H9 (cell line): Measurements from ENCODE around the gene ATP5PO. TPM values are rescaled to one million over a fixed set of nuclear protein-coding genes. Genes with fewer than 3 reads are reported as not detected.

Source experiments
- DNase-seq: peaks from one replicate; pipeline ENCODE4 v3.0.0-alpha.2; 2017
- H2AFZ ChIP-seq: one replicate; pipeline ENCODE4 v1.6.1; 2013; ENCODE audit warnings: mild to moderate bottlenecking, low read length, control low read depth, moderate library complexity
- H2AK5ac ChIP-seq: 2 replicates; pipeline ENCODE4 v1.6.1; 2013; ENCODE audit warnings: low read length, control low read depth, mixed read lengths; ENCODE audit not compliant: insufficient read length
- H2BK120ac ChIP-seq: one replicate; pipeline ENCODE4 v1.6.1; 2013; ENCODE audit warnings: low read depth, mild to moderate bottlenecking, low read length, control low read depth, inconsistent platforms; ENCODE audit not compliant: poor library complexity, severe bottlenecking
- H2BK12ac ChIP-seq: 2 replicates; pipeline ENCODE4 v1.6.1; 2013; ENCODE audit warnings: low read length, control low read depth, mixed read lengths, low read depth; ENCODE audit not compliant: insufficient read length
- H2BK15ac ChIP-seq: 2 replicates; pipeline ENCODE4 v1.6.1; 2013; ENCODE audit warnings: low read depth, low read length, control low read depth
- H2BK20ac ChIP-seq: one replicate; pipeline ENCODE4 v1.6.1; 2013; ENCODE audit warnings: low read depth, mild to moderate bottlenecking, low read length, control low read depth, inconsistent platforms; ENCODE audit not compliant: poor library complexity, severe bottlenecking
- H2BK5ac ChIP-seq: 2 replicates; pipeline ENCODE4 v1.6.1; 2013; ENCODE audit warnings: low read length, control low read depth, mixed read lengths; ENCODE audit not compliant: insufficient read length
- H3K14ac ChIP-seq: 2 replicates; pipeline ENCODE4 v1.6.1; 2013; ENCODE audit warnings: low read length, control low read depth; ENCODE audit not compliant: insufficient read depth
- H3K18ac ChIP-seq: 2 replicates; pipeline ENCODE4 v1.6.1; 2013; ENCODE audit warnings: low read depth, mild to moderate bottlenecking, mixed read lengths, low read length, control low read depth; ENCODE audit not compliant: insufficient read length
- H3K23ac ChIP-seq: 2 replicates; pipeline ENCODE4 v1.6.1; 2013; ENCODE audit warnings: low read length, control low read depth, mixed read lengths, low read depth; ENCODE audit not compliant: insufficient read length
- H3K23me2 ChIP-seq: 2 replicates; pipeline ENCODE4 v1.6.1; 2013; ENCODE audit warnings: low read depth, mild to moderate bottlenecking, mixed read lengths, low read length, control low read depth; ENCODE audit not compliant: insufficient read length, poor library complexity, severe bottlenecking
- H3K27ac ChIP-seq: 2 replicates; pipeline ENCODE4 v1.5.1; 2013; ENCODE audit warnings: low read length, control low read depth, mixed read lengths, low read depth; ENCODE audit not compliant: insufficient read length
- H3K27me3 ChIP-seq: 2 replicates; pipeline ENCODE4 v1.6.1; 2013; ENCODE audit warnings: low read length, control low read depth, inconsistent platforms; ENCODE audit not compliant: insufficient read depth
- H3K4ac ChIP-seq: 2 replicates; pipeline ENCODE4 v1.6.1; 2013; ENCODE audit warnings: low read depth, mild to moderate bottlenecking, control low read depth, inconsistent platforms, low read length, moderate library complexity
- H3K4me1 ChIP-seq: 2 replicates; pipeline ENCODE4 v1.6.1; 2013; ENCODE audit warnings: low read length, control low read depth, inconsistent platforms; ENCODE audit not compliant: insufficient read depth
- H3K4me2 ChIP-seq: 2 replicates; pipeline ENCODE4 v1.6.1; 2013; ENCODE audit warnings: low read length, control low read depth, mixed read lengths; ENCODE audit not compliant: insufficient read length, insufficient read depth
- H3K56ac ChIP-seq: 2 replicates; pipeline ENCODE4 v1.6.1; 2013; ENCODE audit warnings: low read depth, mild to moderate bottlenecking, mixed read lengths, low read length, control low read depth; ENCODE audit not compliant: insufficient read length
- H3K79me1 ChIP-seq: 2 replicates; pipeline ENCODE4 v1.6.1; 2013; ENCODE audit warnings: low read depth, mild to moderate bottlenecking, moderate library complexity, low read length, control low read depth, inconsistent platforms; ENCODE audit not compliant: insufficient read depth, poor library complexity, severe bottlenecking
- H3K79me2 ChIP-seq: 2 replicates; pipeline ENCODE4 v1.6.1; 2013; ENCODE audit warnings: low read length, control low read depth, inconsistent platforms; ENCODE audit not compliant: insufficient read depth
- H3K9ac ChIP-seq: 2 replicates; pipeline ENCODE4 v1.6.1; 2013; ENCODE audit warnings: low read length, control low read depth, mixed read lengths; ENCODE audit not compliant: insufficient read length; ENCODE audit errors: extremely low read depth
- H3K9me3 ChIP-seq: one replicate; pipeline ENCODE4 v1.6.1; 2013; ENCODE audit warnings: low read depth, low read length, inconsistent platforms; ENCODE audit not compliant: control insufficient read depth
- H3T11ph ChIP-seq: one replicate; pipeline ENCODE4 v1.6.1; 2013; ENCODE audit warnings: mild to moderate bottlenecking, low read length, control low read depth, inconsistent platforms
- H4K20me1 ChIP-seq: one replicate; pipeline ENCODE4 v1.6.1; 2013; ENCODE audit not compliant: control insufficient read depth, insufficient read length, insufficient read depth
- H4K5ac ChIP-seq: 2 replicates; pipeline ENCODE4 v1.6.1; 2013; ENCODE audit warnings: low read depth, mild to moderate bottlenecking, mixed read lengths, low read length, control low read depth; ENCODE audit not compliant: insufficient read length
- H4K8ac ChIP-seq: replicated peaks from 2 replicates; pipeline ENCODE4 v1.6.1; 2013; ENCODE audit warnings: low read length, control low read depth, mixed read lengths, low read depth; ENCODE audit not compliant: insufficient read length
- H4K91ac ChIP-seq: 2 replicates; pipeline ENCODE4 v1.6.1; 2013; ENCODE audit warnings: low read depth, mild to moderate bottlenecking, moderate library complexity, mixed read lengths, low read length, control low read depth; ENCODE audit not compliant: insufficient read length
- H3K27ac Mint-ChIP-seq, 3 experiments: 2 replicates in 2 of 3; 3 replicates in 1 of 3; pipeline ENCODE4 v1.8.0; 2020 to 2021; ENCODE audit warnings: mixed read lengths in 3 of 3, mild to moderate bottlenecking in 1 of 3, moderate library complexity in 1 of 3
- H3K27me3 Mint-ChIP-seq: 2 replicates; pipeline ENCODE4 v1.8.0; 2021; ENCODE audit warnings: low read depth, mild to moderate bottlenecking, moderate library complexity, mixed read lengths
- H3K36me3 Mint-ChIP-seq, 3 experiments: 2 replicates in 2 of 3; 3 replicates in 1 of 3; pipeline ENCODE4 v1.8.0; 2020 to 2021; ENCODE audit warnings: low read depth in 3 of 3, mixed read lengths in 3 of 3; ENCODE audit not compliant: insufficient read depth in 1 of 3
- H3K4me1 Mint-ChIP-seq, 2 experiments: 2 replicates each; pipeline ENCODE4 v1.8.0; 2020; ENCODE audit warnings: mixed read lengths in 2 of 2
- H3K4me3 Mint-ChIP-seq, 2 experiments: 2 replicates in 1 of 2; 3 replicates in 1 of 2; pipeline ENCODE4 v1.8.0; 2020 to 2021; ENCODE audit warnings: mild to moderate bottlenecking in 2 of 2, mixed read lengths in 2 of 2, moderate library complexity in 1 of 2
- H3K9me3 Mint-ChIP-seq, 2 experiments: 2 replicates in 1 of 2; 3 replicates in 1 of 2; pipeline ENCODE4 v1.8.0; 2020; ENCODE audit warnings: mild to moderate bottlenecking in 2 of 2, mixed read lengths in 2 of 2, moderate library complexity in 1 of 2
- CTCF ChIP-seq: fragments of 200-600 bp; sonication (generic); conservative IDR thresholded peaks from 3 replicates; pipeline ENCODE4 v1.8.0; 2021; ENCODE audit warnings: antibody characterized with exemption, mild to moderate bottlenecking
- WGBS: extraction: QIAGEN DNeasy Blood & Tissue Kit; methylation state at CpG from one replicate; pipeline ENCODE4 v1.1.7; 2013; ENCODE audit warnings: missing lambda C conversion rate, low lambda C conversion rate, mixed read lengths; ENCODE audit not compliant: insufficient read length; ENCODE audit errors: extremely low coverage; 5-methylcytosine and 5-hydroxymethylcytosine counted together
- total RNA-seq: library from RNA; stranded (reverse); gene quantifications from 2 replicates; pipeline ENCODE4 v1.2.1, GENCODE V29; 2021

The ATP5PO gene
- total RNA-seq, 1 experiment from 2014 or later = 275 TPM

- Histone ChIP-seq H2BK5ac (no peak overlapping the region), H3K79me2 (no peaks in the 10 kb centered on the region), H3K18ac (no peak overlapping the region), H3K23ac (no peak overlapping the region), H3K27ac (no peak overlapping the region), H3K14ac (no peak overlapping the region), H4K20me1 (peaks cover 3% of the 10 kb centered on the region), H2AK5ac (no peak overlapping the region), H4K91ac (no peak overlapping the region), H2BK12ac (no peak overlapping the region), H2AFZ (no peak overlapping the region), H3K9ac (no peak overlapping the region), H3T11ph (no peak overlapping the region), H2BK15ac (no peak overlapping the region), H2BK20ac (no peak overlapping the region), H3K23me2 (no peaks in the 10 kb centered on the region), H4K8ac (no peak overlapping the region), H3K4me2 (no peak overlapping the region), H3K56ac (no peak overlapping the region), H4K5ac (no peak overlapping the region), H3K4me1 (no peaks in the 10 kb centered on the region), H3K4ac (no peak overlapping the region), H3K79me1 (no peaks in the 10 kb centered on the region), H3K27me3 (no peaks in the 10 kb centered on the region), H2BK120ac (no peak overlapping the region), H3K9me3 (no peaks in the 10 kb centered on the region)
- no peak for TF ChIP-seq CTCF
- no peak for DNase-seq
- Mint-ChIP-seq H3K27ac (no peak overlapping the region), H3K9me3 (no peaks in the 10 kb centered on the region), H3K27me3 (peaks cover 7% of the 10 kb centered on the region), H3K4me1 (peaks cover 22% of the 10 kb centered on the region in 2 experiments), H3K36me3 (no peaks in the 10 kb centered on the region), H3K4me3 (no peak overlapping the region)
- no CpG with 5 or more reads among the region's 3 CpGs for WGBS
Measured at GRCh38 chr21:33861125-33861524, 54.5 kb downstream of the ATP5PO start.
